Neural cell (in vitro differentiated cells): ENCODE results near the gene FFAR3.

Experiments used
- CTCF ChIP-seq: fragments of 450-650 bp; IDR thresholded peaks from 2 replicates; pipeline ENCODE4 v1.5.1; 2014; ENCODE audit warnings: antibody characterized with exemption, mild to moderate bottlenecking, moderate library complexity; ENCODE audit not compliant: poor library complexity, severe bottlenecking
- EP300 ChIP-seq: fragments of 450-650 bp; conservative IDR thresholded peaks from 2 replicates; pipeline ENCODE4 v1.6.1; 2014; ENCODE audit warnings: antibody characterized with exemption, mild to moderate bottlenecking, moderate library complexity; ENCODE audit not compliant: poor library complexity, severe bottlenecking
- EZH2 ChIP-seq: fragments of 200-600, 300-800 bp; shearing (Covaris generic), sonication (generic); IDR thresholded peaks from 2 replicates; pipeline ENCODE4 v1.6.1; 2014; ENCODE audit warnings: antibody characterized with exemption, low read length, borderline replicate concordance, mild to moderate bottlenecking; ENCODE audit not compliant: insufficient read depth, poor library complexity, severe bottlenecking
- TAF1 ChIP-seq: IDR thresholded peaks from 2 replicates; pipeline ENCODE4 v1.6.1; 2012; ENCODE audit warnings: low read depth

GRCh38 chr19:35329323-35329722 lies 28.9 kb upstream of the FFAR3 start:
- TF ChIP-seq EZH2 (no peak), TAF1 (no peak), CTCF (no peak), EP300 (no peak)
